HEK293 (cell line): ENCODE results near the gene C1QL1.

Experiments used
- CTCF ChIA-PET: fragments of 350-600 bp; formaldehyde crosslinking; extraction: SDS; loops from one replicate; lab custom pipeline; 2021; ENCODE audit warnings: antibody characterized with exemption; lab: Yijun Ruan, JAX
- POLR2A ChIA-PET: fragments of 300-600 bp; formaldehyde crosslinking; extraction: SDS; loops from one replicate; lab custom pipeline; 2020; ENCODE audit warnings: antibody characterized with exemption, inconsistent platforms; lab: Yijun Ruan, JAX
- H3K27ac ChIP-seq: fragments of 200-500 bp; sonication (Bioruptor generic); 2 replicates; pipeline ENCODE4 v1.5.1; 2014; ENCODE audit warnings: low read depth, low read length, control low read depth, inconsistent platforms; ENCODE audit errors: extremely low read depth
- H3K36me3 ChIP-seq, 2 experiments: fragments of 200-500 bp in 1 of 2; sonication (Bioruptor generic) in 1 of 2; 1 replicate in 1 of 2; 2 replicates in 1 of 2; pipeline ENCODE4 v1.5.1; 2014 to 2017; ENCODE audit warnings: inconsistent platforms in 2 of 2, low read length in 2 of 2; ENCODE audit not compliant: control insufficient read depth in 2 of 2, insufficient read depth in 1 of 2
- H3K4me1 ChIP-seq: fragments of 200-500 bp; sonication (Bioruptor generic); 2 replicates; pipeline ENCODE4 v1.5.1; 2014; ENCODE audit warnings: mild to moderate bottlenecking, low read length, inconsistent platforms; ENCODE audit not compliant: control insufficient read depth, insufficient read depth
- H3K4me3 ChIP-seq: 2 replicates; pipeline ENCODE4 v1.5.1; 2011; ENCODE audit warnings: low read depth, mild to moderate bottlenecking, control low read depth, low read length, moderate library complexity
- H3K9me3 ChIP-seq: fragments of 200-500 bp; sonication (Bioruptor generic); 2 replicates; pipeline ENCODE4 v1.5.1; 2014; ENCODE audit warnings: low read depth, low read length, inconsistent platforms; ENCODE audit not compliant: control insufficient read depth, insufficient read depth
- GFI1B ChIP-seq: fragments of 450-650 bp; formaldehyde crosslinking; IDR thresholded peaks from 2 replicates; pipeline ENCODE4 v1.5.1; 2016; ENCODE audit warnings: missing biosample characterization, missing genetic modification characterization
- GLIS2 ChIP-seq: fragments of 450-650 bp; formaldehyde crosslinking; IDR thresholded peaks from 2 replicates; pipeline ENCODE4 v1.5.1; 2016; ENCODE audit warnings: missing biosample characterization, missing genetic modification characterization
- KLF8 ChIP-seq: fragments of 450-650 bp; formaldehyde crosslinking; IDR thresholded peaks from 2 replicates; pipeline ENCODE4 v1.5.1; 2016; ENCODE audit warnings: missing biosample characterization, missing genetic modification characterization
- MEIS1 ChIP-seq: sonication (generic); formaldehyde crosslinking; IDR thresholded peaks from 2 replicates; pipeline ENCODE4 v1.8.1; 2022; ENCODE audit warnings: missing genetic modification reagents, mild to moderate bottlenecking, borderline replicate concordance
- MZF1 ChIP-seq: fragments of 450-650 bp; formaldehyde crosslinking; IDR thresholded peaks from 2 replicates; pipeline ENCODE4 v1.5.1; 2017; ENCODE audit warnings: missing biosample characterization, missing genetic modification characterization, borderline replicate concordance
- SP3 ChIP-seq: fragments of 450-650 bp; formaldehyde crosslinking; IDR thresholded peaks from 2 replicates; pipeline ENCODE4 v1.5.1; 2016; ENCODE audit warnings: missing biosample characterization, missing genetic modification characterization
- ZFHX2 ChIP-seq: fragments of 450-650 bp; formaldehyde crosslinking; conservative IDR thresholded peaks from 2 replicates; pipeline ENCODE4 v1.5.1; 2016; ENCODE audit warnings: missing biosample characterization, missing genetic modification characterization
- ZNF133 ChIP-seq: fragments of 450-650 bp; formaldehyde crosslinking; IDR thresholded peaks from 2 replicates; pipeline ENCODE4 v1.5.1; 2016; ENCODE audit warnings: missing biosample characterization, missing genetic modification characterization
- ZNF221 ChIP-seq: fragments of 450-650 bp; formaldehyde crosslinking; IDR thresholded peaks from 2 replicates; pipeline ENCODE4 v1.5.1; 2017; ENCODE audit warnings: missing biosample characterization, missing genetic modification characterization, borderline replicate concordance
- ZNF248 ChIP-seq: fragments of 450-650 bp; formaldehyde crosslinking; IDR thresholded peaks from 2 replicates; pipeline ENCODE4 v1.5.1; 2017; ENCODE audit warnings: missing biosample characterization, missing genetic modification characterization
- ZNF521 ChIP-seq: fragments of 450-650 bp; formaldehyde crosslinking; IDR thresholded peaks from 2 replicates; pipeline ENCODE4 v1.5.1; 2017; ENCODE audit warnings: missing biosample characterization, mild to moderate bottlenecking, missing genetic modification characterization
- ZNF544 ChIP-seq: fragments of 450-650 bp; formaldehyde crosslinking; IDR thresholded peaks from 2 replicates; pipeline ENCODE4 v1.5.0; 2017; ENCODE audit warnings: missing biosample characterization, missing genetic modification characterization
- ZNF561 ChIP-seq: fragments of 450-650 bp; IDR thresholded peaks from 2 replicates; pipeline ENCODE4 v1.5.1; 2018; ENCODE audit warnings: missing biosample characterization, missing genetic modification characterization, borderline replicate concordance
- ZNF658 ChIP-seq: fragments of 450-650 bp; formaldehyde crosslinking; IDR thresholded peaks from 2 replicates; pipeline ENCODE4; 2016; ENCODE audit warnings: missing biosample characterization, missing genetic modification characterization
- ZNF707 ChIP-seq: fragments of 450-650 bp; formaldehyde crosslinking; IDR thresholded peaks from 2 replicates; pipeline ENCODE4 v1.5.1; 2016; ENCODE audit warnings: missing biosample characterization, missing genetic modification characterization
- ZNF791 ChIP-seq: fragments of 450-650 bp; formaldehyde crosslinking; IDR thresholded peaks from 2 replicates; pipeline ENCODE4 v1.5.1; 2016; ENCODE audit warnings: missing biosample characterization, missing genetic modification characterization
- TF ChIP-seq, protein P1 (sequence below): fragments of 450-650 bp; formaldehyde crosslinking; IDR thresholded peaks from 2 replicates; pipeline ENCODE4 v1.5.1; 2016; ENCODE audit warnings: missing biosample characterization, missing genetic modification characterization
- TF ChIP-seq, protein P2 (sequence below): fragments of 450-650 bp; formaldehyde crosslinking; IDR thresholded peaks from 2 replicates; pipeline ENCODE4; 2016; ENCODE audit warnings: missing biosample characterization, missing genetic modification characterization
- TF ChIP-seq, protein P3 (sequence below): fragments of 450-650 bp; formaldehyde crosslinking; IDR thresholded peaks from 2 replicates; pipeline ENCODE4 v1.5.1; 2016; ENCODE audit warnings: missing biosample characterization, missing genetic modification characterization
- TF ChIP-seq, protein P4 (sequence below): fragments of 450-650 bp; formaldehyde crosslinking; IDR thresholded peaks from 2 replicates; pipeline ENCODE4 v1.5.1; 2016; ENCODE audit warnings: missing biosample characterization, missing genetic modification characterization, borderline replicate concordance
- TF ChIP-seq, protein P5 (sequence below): IDR thresholded peaks from 2 replicates; pipeline ENCODE4 v1.6.1; 2011; ENCODE audit warnings: mild to moderate bottlenecking, low read depth, low read length, borderline replicate concordance
- TF ChIP-seq, protein P6 (sequence below): fragments of 450-650 bp; formaldehyde crosslinking; IDR thresholded peaks from 2 replicates; pipeline ENCODE4 v1.5.1; 2016; ENCODE audit warnings: missing biosample characterization, missing genetic modification characterization, low read depth

Gene C1QL1

DNA sequence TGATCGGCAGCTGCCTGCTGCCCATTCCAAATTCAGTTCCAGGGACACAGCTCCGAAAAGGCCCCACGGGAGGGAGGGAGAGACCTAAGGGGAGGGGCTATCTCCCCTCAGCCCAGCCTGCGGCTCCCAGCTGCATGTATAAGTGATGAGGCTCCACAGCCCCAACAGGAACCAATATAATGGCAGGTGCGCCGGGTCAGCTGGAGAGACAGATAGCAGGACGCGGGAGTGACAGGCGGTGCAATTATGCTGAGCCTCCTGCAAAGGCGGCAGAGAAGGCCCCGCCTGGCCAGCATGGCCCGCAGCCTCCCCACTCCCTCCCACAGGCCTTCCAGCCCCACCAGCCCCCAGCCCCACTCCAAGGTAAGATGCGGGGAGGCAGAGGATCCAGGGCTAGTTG is 8.1 kb upstream of the C1QL1 start:
- no peak overlapping the region for H3K4me3 ChIP-seq
- ChIA-PET CTCF (interaction anchor here (0.7 to 5.6 kb wide), 4 partner anchors 30 to 66 kb away, joined by 3 to 26 read pairs (median 3); no protein-coding TSS in a partner anchor), POLR2A (interaction anchor here (0.6 kb wide), 1 partner anchor 25 kb away, joined by 5 read pairs; no protein-coding TSS in a partner anchor)

DNA sequence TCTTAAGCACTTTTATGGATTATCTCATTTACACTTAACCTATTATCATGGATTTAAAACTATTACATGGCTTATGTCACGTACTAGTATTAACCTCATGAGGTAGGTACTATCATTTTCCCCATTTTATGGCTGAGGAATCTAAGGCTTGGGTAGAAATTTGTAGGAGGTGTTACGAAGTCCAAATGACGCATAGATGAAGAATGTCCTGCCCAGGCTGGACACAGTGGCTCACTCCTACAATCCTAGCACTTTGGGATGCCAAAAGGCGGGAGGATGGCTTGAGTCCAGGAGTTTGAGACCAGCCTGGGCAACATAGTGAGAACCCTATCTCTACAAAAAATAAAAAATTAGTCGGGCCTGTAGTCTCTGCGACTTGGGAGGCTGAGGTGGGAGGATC is 4.8 kb upstream of the C1QL1 start:
- H3K4me3 ChIP-seq, result no peak overlapping the region

More for the DNA sequence above, 8.1 kb upstream of the C1QL1 start:
- Histone ChIP-seq H3K36me3 (no peaks in the 10 kb centered on the region), H3K27ac (no peak overlapping the region), H3K4me1 (no peaks in the 10 kb centered on the region; the same call in 1 of the 2 replicates), H3K9me3 (no peaks in the 10 kb centered on the region)
- no peak for TF ChIP-seq MZF1 (tag by site-specific recombination)
- TF ChIP-seq, protein P1, sequence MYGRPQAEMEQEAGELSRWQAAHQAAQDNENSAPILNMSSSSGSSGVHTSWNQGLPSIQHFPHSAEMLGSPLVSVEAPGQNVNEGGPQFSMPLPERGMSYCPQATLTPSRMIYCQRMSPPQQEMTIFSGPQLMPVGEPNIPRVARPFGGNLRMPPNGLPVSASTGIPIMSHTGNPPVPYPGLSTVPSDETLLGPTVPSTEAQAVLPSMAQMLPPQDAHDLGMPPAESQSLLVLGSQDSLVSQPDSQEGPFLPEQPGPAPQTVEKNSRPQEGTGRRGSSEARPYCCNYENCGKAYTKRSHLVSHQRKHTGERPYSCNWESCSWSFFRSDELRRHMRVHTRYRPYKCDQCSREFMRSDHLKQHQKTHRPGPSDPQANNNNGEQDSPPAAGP (tag by site-specific recombination), result 0 out of 2 replicates have a peak, but pooled peaks have one; percentile 35
- no peak for TF ChIP-seq GLIS2 (tag by site-specific recombination)

More for the DNA sequence above, 4.8 kb upstream of the C1QL1 start:
- peaks cover 3% of the 10 kb centered on the region for H3K4me1 ChIP-seq
- H3K36me3 ChIP-seq, result no peaks in the 10 kb centered on the region
- CTCF ChIA-PET, result interaction anchor here (0.6 to 3.1 kb wide), 2 partner anchors 47 to 357 kb away, joined by 4 to 17 read pairs; no protein-coding TSS in a partner anchor
- H3K9me3 ChIP-seq, result no peaks in the 10 kb centered on the region
- POLR2A ChIA-PET, result interaction anchor here (0.7 kb wide), 1 partner anchor 78 kb away, joined by 3 read pairs; the partner anchor contains the start of gene DCAKD
- no peak overlapping the region for H3K27ac ChIP-seq
- TF ChIP-seq GFI1B (tag by site-specific recombination), result no peak
- TF ChIP-seq ZNF133 (tag by site-specific recombination), result no peak
- no peak for TF ChIP-seq ZNF791 (tag by site-specific recombination)
- no peak for TF ChIP-seq ZNF707
- TF ChIP-seq, protein P2, sequence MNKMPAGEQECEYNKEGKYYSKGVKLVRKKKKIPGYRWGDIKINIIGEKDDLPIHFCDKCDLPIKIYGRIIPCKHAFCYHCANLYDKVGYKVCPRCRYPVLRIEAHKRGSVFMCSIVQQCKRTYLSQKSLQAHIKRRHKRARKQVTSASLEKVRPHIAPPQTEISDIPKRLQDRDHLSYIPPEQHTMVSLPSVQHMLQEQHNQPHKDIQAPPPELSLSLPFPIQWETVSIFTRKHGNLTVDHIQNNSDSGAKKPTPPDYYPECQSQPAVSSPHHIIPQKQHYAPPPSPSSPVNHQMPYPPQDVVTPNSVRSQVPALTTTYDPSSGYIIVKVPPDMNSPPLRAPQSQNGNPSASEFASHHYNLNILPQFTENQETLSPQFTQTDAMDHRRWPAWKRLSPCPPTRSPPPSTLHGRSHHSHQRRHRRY (tag by site-specific recombination), result no peak
- no peak for TF ChIP-seq MEIS1 (CRISPR knock-in tag)
- TF ChIP-seq ZNF544 (tag by site-specific recombination), result no peak
- TF ChIP-seq ZNF561 (tag by site-specific recombination), result no peak
- no peak for TF ChIP-seq ZNF658
- TF ChIP-seq SP3 (tag by site-specific recombination), result no peak
- TF ChIP-seq, protein P3, sequence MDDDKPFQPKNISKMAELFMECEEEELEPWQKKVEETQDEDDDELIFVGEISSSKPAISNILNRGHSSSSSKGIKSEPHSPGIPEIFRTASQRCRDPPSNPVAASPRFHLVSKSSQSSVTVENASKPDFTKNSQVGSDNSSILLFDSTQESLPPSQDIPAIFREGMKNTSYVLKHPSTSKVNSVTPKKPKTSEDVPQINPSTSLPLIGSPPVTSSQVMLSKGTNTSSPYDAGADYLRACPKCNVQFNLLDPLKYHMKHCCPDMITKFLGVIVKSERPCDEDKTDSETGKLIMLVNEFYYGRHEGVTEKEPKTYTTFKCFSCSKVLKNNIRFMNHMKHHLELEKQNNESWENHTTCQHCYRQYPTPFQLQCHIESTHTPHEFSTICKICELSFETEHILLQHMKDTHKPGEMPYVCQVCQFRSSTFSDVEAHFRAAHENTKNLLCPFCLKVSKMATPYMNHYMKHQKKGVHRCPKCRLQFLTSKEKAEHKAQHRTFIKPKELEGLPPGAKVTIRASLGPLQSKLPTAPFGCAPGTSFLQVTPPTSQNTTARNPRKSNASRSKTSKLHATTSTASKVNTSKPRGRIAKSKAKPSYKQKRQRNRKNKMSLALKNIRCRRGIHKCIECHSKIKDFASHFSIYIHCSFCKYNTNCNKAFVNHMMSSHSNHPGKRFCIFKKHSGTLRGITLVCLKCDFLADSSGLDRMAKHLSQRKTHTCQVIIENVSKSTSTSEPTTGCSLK (tag by site-specific recombination), result no peak
- no peak for TF ChIP-seq ZNF521
- TF ChIP-seq, protein P4, sequence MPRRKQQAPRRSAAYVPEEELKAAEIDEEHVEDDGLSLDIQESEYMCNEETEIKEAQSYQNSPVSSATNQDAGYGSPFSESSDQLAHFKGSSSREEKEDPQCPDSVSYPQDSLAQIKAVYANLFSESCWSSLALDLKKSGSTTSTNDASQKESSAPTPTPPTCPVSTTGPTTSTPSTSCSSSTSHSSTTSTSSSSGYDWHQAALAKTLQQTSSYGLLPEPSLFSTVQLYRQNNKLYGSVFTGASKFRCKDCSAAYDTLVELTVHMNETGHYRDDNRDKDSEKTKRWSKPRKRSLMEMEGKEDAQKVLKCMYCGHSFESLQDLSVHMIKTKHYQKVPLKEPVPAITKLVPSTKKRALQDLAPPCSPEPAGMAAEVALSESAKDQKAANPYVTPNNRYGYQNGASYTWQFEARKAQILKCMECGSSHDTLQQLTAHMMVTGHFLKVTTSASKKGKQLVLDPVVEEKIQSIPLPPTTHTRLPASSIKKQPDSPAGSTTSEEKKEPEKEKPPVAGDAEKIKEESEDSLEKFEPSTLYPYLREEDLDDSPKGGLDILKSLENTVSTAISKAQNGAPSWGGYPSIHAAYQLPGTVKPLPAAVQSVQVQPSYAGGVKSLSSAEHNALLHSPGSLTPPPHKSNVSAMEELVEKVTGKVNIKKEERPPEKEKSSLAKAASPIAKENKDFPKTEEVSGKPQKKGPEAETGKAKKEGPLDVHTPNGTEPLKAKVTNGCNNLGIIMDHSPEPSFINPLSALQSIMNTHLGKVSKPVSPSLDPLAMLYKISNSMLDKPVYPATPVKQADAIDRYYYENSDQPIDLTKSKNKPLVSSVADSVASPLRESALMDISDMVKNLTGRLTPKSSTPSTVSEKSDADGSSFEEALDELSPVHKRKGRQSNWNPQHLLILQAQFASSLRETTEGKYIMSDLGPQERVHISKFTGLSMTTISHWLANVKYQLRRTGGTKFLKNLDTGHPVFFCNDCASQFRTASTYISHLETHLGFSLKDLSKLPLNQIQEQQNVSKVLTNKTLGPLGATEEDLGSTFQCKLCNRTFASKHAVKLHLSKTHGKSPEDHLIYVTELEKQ (tag by site-specific recombination), result no peak
- TF ChIP-seq, protein P5, sequence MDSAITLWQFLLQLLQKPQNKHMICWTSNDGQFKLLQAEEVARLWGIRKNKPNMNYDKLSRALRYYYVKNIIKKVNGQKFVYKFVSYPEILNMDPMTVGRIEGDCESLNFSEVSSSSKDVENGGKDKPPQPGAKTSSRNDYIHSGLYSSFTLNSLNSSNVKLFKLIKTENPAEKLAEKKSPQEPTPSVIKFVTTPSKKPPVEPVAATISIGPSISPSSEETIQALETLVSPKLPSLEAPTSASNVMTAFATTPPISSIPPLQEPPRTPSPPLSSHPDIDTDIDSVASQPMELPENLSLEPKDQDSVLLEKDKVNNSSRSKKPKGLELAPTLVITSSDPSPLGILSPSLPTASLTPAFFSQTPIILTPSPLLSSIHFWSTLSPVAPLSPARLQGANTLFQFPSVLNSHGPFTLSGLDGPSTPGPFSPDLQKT, result no peak
- TF ChIP-seq, protein P6, sequence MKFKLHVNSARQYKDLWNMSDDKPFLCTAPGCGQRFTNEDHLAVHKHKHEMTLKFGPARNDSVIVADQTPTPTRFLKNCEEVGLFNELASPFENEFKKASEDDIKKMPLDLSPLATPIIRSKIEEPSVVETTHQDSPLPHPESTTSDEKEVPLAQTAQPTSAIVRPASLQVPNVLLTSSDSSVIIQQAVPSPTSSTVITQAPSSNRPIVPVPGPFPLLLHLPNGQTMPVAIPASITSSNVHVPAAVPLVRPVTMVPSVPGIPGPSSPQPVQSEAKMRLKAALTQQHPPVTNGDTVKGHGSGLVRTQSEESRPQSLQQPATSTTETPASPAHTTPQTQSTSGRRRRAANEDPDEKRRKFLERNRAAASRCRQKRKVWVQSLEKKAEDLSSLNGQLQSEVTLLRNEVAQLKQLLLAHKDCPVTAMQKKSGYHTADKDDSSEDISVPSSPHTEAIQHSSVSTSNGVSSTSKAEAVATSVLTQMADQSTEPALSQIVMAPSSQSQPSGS (tag by site-specific recombination), result no peak
- no peak for TF ChIP-seq KLF8 (tag by site-specific recombination)
- no peak for TF ChIP-seq ZNF221 (tag by site-specific recombination)
- TF ChIP-seq ZNF248 (tag by site-specific recombination), result no peak
- no peak for TF ChIP-seq ZFHX2 (tag by site-specific recombination)
